NCI-H2029 treated with DMSO at 0.1 percent for 48 hours (cell line): ENCODE data around the gene BARX1.
A peak's percentile ranks its signal among the peaks of the same experiment; 100 is the strongest.
"Not testable (repeated sequence)": the region's sequence is repeated elsewhere in the genome, so short reads cannot be mapped to it uniquely, and the experiment has no call there.

Experiments used
- DNase-seq: peaks from one replicate; lab custom pipeline; 2025; lab: John Stamatoyannopoulos, UW

BARX1 gene

DNA sequence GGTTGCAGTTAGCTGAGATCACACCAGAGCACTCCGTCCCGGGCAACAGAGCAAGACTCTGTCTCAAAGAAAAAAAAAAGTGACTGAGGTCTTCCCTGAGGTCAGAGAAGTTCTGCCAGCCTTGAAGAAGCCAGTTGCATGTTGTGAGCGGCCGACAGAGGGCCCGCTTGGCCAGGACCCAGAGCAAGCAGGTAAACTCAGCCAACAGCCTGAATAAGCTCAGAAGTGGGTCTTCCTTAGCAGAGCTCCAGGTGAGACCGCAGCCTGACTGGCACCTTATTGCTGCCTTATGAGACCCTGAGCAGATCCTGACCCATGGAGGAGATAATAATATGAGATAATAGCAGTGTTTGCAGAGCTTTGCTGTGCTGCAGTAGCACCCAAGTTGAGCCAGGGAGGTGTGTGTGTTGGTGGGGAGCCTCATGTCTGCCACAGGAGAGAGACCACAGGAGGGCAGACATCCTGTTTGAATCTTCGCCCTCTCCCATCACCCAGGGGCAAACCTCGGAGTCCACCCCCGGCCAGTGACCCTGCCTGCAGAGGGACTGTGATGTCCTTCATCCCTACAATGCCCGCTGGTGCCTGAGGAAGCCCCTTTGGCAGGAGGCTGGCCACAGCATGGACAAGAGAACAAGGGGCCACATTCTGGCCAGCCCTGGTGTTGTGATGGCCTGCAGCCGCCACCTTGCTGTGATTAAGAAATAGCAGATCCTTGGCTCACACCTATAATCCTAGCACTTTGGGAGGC lies 10.8 kb upstream of the BARX1 start:
- peak; percentile 58 for DNase-seq

GRCh38 chr9:93964685-93965084 lies 9.5 kb upstream of the BARX1 start:
- no peak for DNase-seq

DNA sequence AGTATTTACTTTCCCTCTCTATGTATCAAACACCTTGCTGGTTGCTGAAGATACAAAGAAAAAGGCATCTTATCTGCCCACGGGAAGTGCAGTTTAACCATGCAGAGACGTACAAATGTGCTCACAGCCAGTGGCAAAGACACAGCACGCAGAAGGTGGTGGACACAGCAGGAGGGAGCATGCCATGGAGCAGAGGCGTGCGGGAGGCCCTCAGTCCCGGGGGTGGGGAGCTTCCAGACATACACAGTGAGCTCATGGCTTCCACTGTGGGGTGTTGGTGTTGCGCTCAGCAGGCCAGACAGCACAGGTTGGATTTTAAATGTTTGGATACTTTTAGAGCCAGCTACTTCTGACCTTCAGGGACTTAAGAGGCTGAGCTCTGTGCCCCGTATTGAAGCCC lies 8.8 kb upstream of the BARX1 start:
- DNase-seq: no peak

- DNase-seq: not testable (repeated sequence)
Measured at GRCh38 chr9:93963489-93963888, 8.3 kb upstream of the BARX1 start.

DNA sequence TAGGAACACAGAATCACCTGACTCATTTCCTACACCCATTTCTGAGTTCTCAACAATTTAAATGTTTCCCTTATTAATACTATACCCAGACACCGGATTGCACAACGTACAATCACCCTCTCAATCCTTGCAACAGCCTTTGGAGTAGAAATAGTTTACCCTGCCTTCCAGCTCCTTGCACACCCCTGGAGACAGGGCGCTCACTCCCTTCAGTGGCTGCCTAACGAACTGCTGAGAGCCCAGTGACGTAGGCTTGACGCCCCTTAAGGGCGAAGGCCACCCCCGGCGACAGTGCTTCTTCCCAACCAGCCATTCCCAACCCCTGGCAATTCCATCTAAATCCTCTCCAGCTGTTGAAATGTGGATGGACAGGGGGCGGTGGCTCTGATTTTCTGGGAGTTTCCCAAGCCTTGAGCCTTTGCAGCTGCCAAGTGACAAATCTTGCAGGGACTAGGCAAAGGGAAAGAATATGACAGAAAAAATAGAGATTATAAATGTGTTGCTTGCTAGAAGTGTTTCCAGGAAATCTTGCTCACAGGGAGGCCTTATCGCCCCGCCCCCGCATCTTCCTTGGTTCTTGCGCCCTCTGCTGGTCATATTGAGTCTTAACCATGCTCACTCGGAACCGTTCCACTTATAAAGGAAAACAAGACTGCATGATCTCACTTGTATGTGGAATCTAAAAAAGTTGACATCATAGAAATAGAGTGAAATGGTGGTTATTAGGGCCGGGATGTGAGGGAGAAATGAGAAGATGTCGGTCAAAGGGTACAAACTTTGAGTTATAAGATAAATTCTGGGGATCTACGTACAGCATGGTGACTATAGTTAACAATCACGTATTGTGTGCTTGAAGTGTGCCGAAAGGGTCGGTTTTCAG lies 7.6 kb upstream of the BARX1 start:
- DNase-seq: peak; percentile 95

DNA sequence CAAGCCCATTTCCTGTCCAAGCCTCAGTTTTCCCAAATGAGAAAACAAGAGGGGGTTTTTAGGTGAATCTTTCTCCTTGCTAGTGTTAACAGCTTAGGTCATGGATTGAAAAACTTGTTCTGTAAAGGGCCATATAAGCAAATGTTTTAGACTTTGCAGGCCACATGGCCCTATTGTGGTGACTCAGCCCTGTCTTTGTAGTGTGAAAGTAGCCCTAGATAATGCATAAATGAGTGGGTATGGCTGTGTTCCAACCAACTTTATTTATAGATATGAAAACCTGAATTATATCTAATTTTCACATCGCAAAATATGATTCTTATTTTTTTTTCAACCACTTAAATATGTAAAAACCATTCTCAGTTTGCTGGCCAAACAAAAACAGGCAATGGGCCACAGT lies 6.9 kb upstream of the BARX1 start:
- DNase-seq: no peak

DNA sequence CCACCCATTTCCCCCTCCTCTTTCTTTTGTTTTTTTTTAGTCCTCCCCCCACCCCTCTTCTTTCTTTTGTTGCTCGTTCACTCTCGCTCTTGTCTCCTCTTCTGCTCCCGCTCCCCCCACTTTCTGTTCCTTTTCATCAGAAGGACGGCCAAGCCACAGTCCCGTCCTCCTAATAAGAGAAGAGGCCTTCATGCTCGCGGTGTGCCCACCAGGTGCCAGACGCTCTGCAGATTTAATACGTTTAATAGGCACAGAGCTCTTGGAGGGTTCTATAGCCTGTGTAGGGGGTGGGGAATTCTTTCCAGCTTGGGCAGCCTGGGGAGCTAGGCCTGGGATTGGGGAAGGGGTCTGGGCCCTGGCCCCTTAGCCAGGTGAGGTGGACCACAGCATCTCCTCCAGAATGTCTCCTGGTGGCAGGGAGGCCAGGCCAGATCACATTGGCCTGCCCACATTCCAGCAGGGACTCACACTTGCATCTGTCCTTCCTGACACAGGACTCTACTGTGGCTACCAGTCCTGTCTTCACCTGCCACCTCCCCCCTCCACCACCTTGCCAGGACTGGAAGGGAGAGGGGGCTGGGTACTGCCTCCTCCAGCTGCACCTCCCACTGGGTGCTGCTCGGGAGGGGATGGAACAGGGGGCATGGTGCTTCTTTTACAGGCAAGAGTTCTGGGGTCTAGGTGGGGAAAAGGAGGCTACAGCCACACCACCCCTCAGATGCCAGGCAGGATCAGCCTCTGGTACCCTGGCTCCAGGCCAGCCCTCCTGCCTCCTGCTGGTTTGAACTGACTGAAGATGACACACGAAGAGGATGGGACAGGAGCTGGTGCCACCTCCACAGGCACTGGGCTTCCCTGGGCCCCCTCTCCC lies 6.1 kb upstream of the BARX1 start:
- peak; percentile 50 for DNase-seq

GRCh38 chr9:93960221-93960970 lies 5.2 kb upstream of the BARX1 start:
- no peak for DNase-seq

DNA sequence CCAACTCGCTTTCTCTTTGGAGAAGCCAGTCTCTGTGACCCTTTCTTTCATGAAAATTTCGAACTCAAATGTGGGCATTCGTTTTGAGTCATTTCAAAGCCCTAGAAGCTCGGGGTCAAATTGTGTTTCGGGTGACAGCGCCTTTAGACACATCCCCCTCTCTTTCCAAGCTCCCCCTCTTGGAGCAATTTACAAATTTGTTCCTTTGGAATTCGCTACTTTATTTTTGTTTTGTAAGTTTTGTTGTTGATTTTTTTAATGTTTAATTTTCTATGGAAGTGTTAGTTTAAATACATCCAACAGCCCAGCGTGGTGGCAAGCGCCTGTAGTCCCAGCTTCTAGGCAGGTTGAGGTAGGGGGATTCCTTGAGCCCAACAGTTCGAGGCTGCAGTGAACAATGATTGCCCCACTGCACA lies 4.6 kb upstream of the BARX1 start:
- no peak for DNase-seq

GRCh38 chr9:93958819-93959682 lies 3.9 kb upstream of the BARX1 start:
- DNase-seq: no peak

DNA sequence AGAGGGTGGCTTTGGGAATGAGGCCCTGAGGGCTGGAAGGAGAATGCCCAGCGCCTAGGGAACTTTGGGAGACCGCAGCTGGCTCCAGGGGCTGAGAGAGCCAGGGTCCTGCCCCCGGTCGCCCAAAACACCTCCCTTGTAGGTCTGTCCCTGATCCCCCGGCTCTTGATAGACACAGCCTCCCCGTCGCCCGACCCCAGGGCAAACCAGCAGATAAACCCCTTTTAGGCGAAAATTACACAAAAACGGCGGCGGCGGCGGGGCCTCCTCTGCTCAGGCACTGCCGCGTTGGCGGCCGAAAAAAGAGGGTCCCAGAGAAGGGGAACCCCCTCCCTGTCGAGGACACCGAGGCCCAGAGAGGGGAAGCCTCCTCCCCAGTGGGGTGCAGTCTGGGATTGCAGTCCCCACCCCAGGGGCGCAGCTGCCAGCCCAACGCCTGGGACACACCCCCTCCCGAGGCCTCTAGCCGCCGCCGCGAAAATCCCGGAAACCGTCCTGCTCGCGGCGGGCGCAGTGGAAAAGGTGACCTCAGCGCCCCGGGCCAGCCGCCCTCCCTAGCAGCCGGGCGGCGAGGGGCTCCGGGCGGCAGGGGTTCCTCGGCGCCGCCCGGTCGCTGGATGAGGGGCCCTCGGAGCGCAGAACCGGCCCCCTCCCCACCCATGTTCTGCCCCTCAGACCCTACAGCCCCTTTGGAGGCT lies 3.1 kb upstream of the BARX1 start:
- no peak for DNase-seq

- DNase-seq: no peak
Measured at GRCh38 chr9:93955981-93956784, 1.0 kb upstream of the BARX1 start.

GRCh38 chr9:93954434-93955061 lies 607 bp downstream of the BARX1 start:
- DNase-seq: no peak

- DNase-seq: no peak
Measured at GRCh38 chr9:93953496-93954433, 1.4 kb downstream of the BARX1 start.

DNA sequence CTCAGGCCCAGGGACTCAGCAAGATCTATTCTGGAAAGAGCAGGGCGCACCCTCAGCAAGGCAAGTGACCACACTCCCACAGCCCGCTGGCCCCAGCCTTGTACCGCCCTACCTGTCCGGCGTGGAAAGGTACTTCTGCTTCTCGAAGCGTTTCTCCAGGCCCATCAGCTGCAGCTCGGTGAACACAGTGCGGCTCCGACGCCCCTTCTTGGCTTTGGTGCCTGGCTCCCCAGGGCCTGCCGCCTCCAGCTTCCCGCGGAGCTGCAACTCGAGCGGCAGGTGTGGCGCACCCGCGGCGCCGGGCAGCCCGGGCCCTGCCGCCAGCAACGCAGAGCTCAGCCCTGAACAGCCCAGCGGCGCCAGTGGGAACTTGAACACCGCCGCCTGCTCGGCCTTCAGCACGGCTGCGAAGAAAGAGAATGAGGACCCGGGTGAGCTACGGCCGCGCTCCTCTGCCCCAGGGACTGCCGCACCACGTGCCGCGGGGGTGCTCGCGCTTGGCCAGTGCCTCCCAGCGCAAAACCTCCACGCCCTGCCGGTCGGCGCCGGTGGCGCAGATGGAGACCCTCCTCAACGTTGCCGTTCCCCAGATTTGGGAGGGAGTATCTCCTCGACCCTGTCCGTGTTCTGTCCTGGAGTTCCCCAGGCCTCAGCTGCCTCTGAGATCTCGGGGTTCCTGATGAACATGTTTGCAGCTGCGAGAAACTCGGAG lies 2.2 kb downstream of the BARX1 start:
- DNase-seq: no peak

GRCh38 chr9:93952119-93952783 lies 2.9 kb downstream of the BARX1 start:
- DNase-seq: no peak
